ENCODE results near the gene RNF186. TPM values are rescaled to one million over a fixed set of nuclear protein-coding genes. Genes with fewer than 3 reads are reported as not detected.

RNF186 gene
- total RNA-seq, 1 experiment from 2014 or later, result not detected

DNA sequence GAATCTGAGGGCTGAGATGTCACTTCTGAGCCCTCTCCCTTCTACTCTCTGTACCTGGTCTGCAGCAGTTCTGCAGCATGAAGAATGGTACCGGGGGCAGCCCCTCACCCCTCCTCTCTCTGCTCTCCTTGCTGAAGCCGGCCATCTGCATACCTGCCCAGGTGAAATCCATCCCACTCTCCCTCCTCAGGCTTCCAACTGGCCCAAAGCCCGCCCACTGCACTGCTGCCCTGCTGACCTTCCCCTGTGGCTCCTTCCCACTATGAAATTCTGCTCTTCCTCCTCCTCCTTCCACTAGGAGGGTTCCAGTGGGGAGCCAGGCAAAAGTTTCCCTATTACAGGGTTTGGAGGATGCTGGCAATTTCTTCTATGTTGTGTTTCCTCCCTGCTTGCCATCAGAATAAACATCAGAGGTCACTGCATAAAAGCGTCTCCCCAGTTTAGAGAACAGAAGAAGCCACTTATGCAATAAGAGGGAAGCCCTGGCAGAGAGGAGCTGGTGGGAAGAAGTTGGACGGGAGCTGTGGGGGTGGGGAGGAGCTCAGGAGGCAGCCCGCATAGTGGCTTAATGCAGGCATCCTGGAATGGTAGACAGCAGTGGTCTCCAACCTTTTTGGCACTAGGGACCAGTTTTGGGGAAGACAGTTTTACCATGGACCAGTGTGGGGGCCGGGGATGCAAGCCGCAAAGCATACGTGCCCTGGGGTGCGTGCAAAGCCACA lies 45.7 kb downstream of the RNF186 start:
- POLR2A ChIA-PET, result interaction anchor here (0.6 kb wide), 1 partner anchor 85 kb away, joined by 15 read pairs; no protein-coding TSS in a partner anchor
- ATAC-seq (peak; percentile 78), DNase-seq (ENCODE audit: low spot score) (peak; percentile 34)
- TF ChIP-seq PRRX2 (CRISPR knock-in tag; IDR thresholded peaks at IDR 0.05), result no peak
- no peak for TF ChIP-seq ATF6 (CRISPR knock-in tag; IDR thresholded peaks at IDR 0.05)
- no peak for TF ChIP-seq SOX15 (CRISPR knock-in tag; IDR thresholded peaks at IDR 0.05)
- CTCF ChIA-PET, result interaction anchor here (0.5 to 2.1 kb wide), 6 partner anchors 18 to 1588 kb away, joined by 3 to 6 read pairs (median 4); no protein-coding TSS in a partner anchor
- no peak overlapping the region for H3K4me3 Mint-ChIP-seq
- H3K9me3 Mint-ChIP-seq, result no peaks in the 10 kb centered on the region
- H3K27ac Mint-ChIP-seq, result peak overlapping the region; percentile 37; the same call in 1 of the 2 replicates
- H3K36me3 Mint-ChIP-seq, result no peaks in the 10 kb centered on the region
- no peaks in the 10 kb centered on the region for H3K27me3 Mint-ChIP-seq (ENCODE audit: low read depth)
- H3K4me1 Mint-ChIP-seq, result peaks cover 31% of the 10 kb centered on the region

DNA sequence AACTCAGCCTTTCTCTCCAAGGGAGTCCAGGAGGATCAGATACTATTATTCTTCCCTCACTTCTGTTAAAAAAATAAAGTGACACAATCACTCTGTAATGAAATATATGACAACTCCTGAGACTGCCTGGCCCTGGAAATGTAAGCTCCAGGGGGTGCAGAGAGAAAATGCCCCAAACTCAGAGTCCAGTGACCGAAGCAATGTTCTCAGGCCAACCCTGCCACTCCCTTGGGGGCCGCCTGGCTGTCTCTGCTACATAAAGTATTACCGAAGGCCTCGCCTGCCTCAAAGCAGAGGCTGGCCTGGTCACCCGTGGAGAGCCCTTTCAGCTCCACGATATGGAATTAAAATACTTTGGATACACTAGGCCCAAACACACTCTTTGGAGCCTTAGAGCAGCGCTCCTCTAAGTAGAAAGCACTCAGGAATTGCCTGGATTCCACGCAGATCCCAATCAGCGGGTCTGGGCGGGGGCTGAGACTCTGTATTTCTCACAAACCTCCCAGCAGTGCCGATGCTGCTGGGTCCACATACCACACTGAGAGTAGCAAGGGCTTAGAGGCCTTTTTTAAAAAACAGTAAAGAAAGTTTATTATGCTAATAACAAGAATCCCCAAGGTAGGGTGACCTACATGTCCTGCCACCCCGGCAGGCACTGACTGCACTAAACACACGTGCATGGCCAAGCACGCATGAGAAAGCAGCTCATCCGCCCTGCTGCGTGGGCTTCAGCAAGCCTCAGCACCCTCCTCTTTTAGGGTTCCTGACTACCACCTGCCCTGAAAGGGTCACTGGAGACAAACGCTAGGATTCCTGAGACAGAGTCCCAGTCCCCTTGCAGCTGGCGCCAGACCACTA lies 46.5 kb downstream of the RNF186 start:
- ATAC-seq, result peak; percentile 9; the same call in 1 of the 2 replicates

More for the DNA sequence above, 46.5 kb downstream of the RNF186 start:
- Mint-ChIP-seq H3K9me3 (no peaks in the 10 kb centered on the region), H3K36me3 (no peaks in the 10 kb centered on the region), H3K27ac (peak overlapping the region; percentile 37; the same call in 1 of the 2 replicates), H3K4me1 (peaks cover 31% of the 10 kb centered on the region), H3K4me3 (no peak overlapping the region), H3K27me3 (ENCODE audit: low read depth) (no peaks in the 10 kb centered on the region)
- ChIA-PET POLR2A (no interaction called here), CTCF (interaction anchor here (1.5 to 2.1 kb wide), 2 partner anchors 43 to 64 kb away, joined by 5 to 6 read pairs; no protein-coding TSS in a partner anchor)
- TF ChIP-seq, protein P1, sequence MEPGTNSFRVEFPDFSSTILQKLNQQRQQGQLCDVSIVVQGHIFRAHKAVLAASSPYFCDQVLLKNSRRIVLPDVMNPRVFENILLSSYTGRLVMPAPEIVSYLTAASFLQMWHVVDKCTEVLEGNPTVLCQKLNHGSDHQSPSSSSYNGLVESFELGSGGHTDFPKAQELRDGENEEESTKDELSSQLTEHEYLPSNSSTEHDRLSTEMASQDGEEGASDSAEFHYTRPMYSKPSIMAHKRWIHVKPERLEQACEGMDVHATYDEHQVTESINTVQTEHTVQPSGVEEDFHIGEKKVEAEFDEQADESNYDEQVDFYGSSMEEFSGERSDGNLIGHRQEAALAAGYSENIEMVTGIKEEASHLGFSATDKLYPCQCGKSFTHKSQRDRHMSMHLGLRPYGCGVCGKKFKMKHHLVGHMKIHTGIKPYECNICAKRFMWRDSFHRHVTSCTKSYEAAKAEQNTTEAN (CRISPR knock-in tag; IDR thresholded peaks at IDR 0.05), result no peak
- TF ChIP-seq, protein P2, sequence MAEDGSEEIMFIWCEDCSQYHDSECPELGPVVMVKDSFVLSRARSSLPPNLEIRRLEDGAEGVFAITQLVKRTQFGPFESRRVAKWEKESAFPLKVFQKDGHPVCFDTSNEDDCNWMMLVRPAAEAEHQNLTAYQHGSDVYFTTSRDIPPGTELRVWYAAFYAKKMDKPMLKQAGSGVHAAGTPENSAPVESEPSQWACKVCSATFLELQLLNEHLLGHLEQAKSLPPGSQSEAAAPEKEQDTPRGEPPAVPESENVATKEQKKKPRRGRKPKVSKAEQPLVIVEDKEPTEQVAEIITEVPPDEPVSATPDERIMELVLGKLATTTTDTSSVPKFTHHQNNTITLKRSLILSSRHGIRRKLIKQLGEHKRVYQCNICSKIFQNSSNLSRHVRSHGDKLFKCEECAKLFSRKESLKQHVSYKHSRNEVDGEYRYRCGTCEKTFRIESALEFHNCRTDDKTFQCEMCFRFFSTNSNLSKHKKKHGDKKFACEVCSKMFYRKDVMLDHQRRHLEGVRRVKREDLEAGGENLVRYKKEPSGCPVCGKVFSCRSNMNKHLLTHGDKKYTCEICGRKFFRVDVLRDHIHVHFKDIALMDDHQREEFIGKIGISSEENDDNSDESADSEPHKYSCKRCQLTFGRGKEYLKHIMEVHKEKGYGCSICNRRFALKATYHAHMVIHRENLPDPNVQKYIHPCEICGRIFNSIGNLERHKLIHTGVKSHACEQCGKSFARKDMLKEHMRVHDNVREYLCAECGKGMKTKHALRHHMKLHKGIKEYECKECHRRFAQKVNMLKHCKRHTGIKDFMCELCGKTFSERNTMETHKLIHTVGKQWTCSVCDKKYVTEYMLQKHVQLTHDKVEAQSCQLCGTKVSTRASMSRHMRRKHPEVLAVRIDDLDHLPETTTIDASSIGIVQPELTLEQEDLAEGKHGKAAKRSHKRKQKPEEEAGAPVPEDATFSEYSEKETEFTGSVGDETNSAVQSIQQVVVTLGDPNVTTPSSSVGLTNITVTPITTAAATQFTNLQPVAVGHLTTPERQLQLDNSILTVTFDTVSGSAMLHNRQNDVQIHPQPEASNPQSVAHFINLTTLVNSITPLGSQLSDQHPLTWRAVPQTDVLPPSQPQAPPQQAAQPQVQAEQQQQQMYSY (CRISPR knock-in tag; IDR thresholded peaks at IDR 0.05), result no peak
- TF ChIP-seq HMGA2 (CRISPR knock-in tag; IDR thresholded peaks at IDR 0.05), result no peak
- TF ChIP-seq IRF2 (CRISPR knock-in tag; IDR thresholded peaks at IDR 0.05; ENCODE audit: borderline replicate concordance, low read depth), result no peak
- TF ChIP-seq ZNF317 (CRISPR knock-in tag; IDR thresholded peaks at IDR 0.05; ENCODE audit: borderline replicate concordance, low read depth), result no peak
- TF ChIP-seq MLX (CRISPR knock-in tag; IDR thresholded peaks at IDR 0.05), result no peak
- TF ChIP-seq FOXK1 (CRISPR knock-in tag; IDR thresholded peaks at IDR 0.05), result no peak
- no peak for TF ChIP-seq SMAD3 (CRISPR knock-in tag; IDR thresholded peaks at IDR 0.05; ENCODE audit: borderline replicate concordance)
- TF ChIP-seq ELF4 (CRISPR knock-in tag; IDR thresholded peaks at IDR 0.05; ENCODE audit: low read depth), result no peak
- no peak for TF ChIP-seq IRF1 (CRISPR knock-in tag; IDR thresholded peaks at IDR 0.05)
- no peak for DNase-seq (ENCODE audit: low spot score)

Data from WTC11 (cell line).